NCI-H1436 (cell line): Measurements from ENCODE around the gene COL4A2.
A peak's percentile ranks its signal among the peaks of the same experiment; 100 is the strongest.

ENCODE experiments used
- DNase-seq: peaks from one replicate; lab custom pipeline; 2025; lab: John Stamatoyannopoulos, UW

Gene COL4A2

DNA sequence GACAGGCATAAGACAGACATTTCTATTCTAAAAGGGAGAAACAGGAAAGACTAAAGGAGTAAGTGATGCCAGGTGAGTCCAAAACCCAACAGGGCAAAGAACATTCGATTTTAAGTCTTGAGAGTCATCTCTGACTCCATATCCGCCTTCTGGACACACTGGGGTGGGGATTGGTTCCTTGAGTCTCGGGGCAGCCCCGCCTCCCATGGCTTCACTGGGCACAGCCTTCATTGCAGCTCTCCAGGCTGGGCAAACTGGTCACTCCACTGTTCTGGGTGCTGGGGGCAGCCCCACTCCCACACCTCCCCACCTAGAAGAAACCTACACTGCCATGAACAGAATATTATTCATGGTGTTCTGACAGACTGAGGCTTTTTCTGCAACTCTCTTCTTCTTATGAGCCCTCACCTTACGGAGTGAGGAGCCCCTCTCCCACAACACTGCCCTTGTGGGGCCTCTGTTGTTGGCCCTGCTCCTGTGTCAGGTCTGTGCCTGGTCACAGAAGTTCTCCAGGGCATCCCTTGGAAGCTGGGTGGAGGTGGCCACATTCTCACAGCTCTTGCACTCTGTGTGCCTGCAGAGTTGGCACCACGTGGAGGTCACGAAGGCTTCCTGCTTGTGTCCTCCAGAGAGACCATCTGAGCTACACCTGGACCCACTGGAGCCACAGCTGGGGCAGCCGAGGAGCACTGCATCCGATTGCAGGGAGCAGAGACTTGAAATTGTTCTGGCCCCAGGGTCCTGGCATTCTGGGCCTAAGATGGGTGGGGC lies 95.4 kb downstream of the COL4A2 start:
- no peak for DNase-seq

DNA sequence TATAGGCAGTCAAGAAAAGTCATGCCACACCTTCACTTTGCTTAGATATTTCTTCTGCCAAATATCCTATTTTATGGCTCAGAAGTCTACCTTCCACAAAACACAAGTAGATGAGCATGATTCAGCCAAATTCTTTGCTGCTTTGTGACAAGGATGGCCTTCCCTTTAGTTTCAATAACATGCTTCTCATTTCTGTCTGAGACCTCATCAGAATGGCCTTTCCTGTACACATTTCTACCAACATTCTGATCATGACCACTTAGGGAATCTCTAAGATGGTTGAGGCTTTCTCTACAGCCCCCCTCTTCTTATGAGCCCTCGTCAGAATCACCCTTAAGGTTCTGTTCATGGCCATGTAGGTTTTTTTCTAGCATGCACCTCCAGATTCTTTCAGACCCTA lies 96.2 kb downstream of the COL4A2 start:
- no peak for DNase-seq

DNA sequence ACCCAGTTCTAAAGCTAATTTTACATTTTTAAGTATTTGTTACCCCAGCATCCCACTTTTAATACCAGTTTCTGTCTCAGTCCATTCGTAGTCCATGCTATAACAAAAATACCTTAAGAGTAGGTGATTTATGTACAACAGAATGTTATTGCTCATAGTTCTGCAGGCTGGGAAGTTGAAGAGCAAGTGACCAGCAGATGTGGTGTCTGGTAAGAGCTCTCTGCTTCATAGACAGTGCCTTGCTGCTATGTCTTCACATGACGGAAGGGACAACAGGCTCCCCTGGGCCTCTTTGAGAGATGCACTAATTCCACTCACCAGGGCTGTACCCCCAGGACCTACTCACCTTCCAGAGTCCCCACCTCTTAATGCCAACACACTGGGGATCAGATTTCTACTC lies 96.6 kb downstream of the COL4A2 start:
- no peak for DNase-seq

DNA sequence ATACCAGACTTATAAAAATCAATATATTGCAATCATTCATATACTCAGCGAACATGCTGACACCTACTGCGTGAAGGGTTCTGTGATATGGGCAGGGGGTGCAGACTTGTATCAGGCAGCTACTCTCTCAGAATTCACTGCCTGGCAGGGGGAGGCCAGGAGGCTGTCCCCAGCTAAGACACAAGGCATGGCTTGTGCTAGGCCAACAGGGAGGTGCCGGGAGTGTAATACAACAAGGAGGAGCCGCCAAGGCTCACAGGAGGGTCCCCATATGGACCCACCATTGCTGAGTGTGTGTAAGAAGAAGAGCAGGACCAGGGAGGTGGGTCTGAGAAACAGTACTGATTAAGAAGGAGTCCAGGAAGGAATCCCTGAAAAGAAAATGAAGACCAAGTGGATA lies 97.2 kb downstream of the COL4A2 start:
- DNase-seq, result no peak

DNA sequence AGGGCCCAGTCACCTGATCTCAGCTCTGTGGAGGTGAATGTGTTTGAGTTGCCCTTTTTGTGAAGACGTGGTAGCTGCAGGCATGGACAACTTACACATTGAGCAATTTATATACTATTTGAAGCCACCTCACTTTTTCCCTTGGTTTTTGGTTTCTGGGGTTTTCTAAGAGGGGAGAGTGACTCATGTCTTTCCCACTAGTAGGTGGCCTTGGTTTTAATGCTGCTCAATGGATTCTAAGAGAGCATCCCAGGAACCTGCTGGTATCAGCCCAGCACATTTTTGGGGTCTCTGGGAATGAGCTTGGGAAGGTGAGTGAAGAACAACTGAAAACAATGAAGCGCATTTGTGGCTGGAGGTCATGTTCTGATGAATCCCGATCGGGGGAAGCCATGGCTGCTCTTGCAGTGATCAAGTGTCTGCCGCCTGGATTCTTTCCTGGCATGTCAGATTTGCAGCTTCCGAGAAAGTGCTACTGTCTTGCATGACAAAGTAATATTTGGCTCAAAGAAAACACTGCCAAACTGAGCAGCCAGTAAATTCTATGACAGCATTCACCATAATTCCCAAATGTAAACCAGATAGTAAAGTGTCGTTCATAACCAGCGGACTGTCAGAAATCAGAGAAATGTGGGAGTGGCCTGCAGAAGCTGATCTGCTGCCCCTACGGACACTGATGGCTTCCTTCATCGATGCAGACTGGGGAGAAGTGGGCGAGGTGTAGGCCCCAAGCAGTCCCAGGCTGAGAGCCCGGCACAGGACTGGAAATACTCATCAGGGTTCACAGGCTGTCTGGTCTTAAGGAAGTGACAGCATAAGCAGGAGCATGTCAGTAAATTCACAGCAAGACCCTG lies 98.7 kb downstream of the COL4A2 start:
- DNase-seq, result no peak

DNA sequence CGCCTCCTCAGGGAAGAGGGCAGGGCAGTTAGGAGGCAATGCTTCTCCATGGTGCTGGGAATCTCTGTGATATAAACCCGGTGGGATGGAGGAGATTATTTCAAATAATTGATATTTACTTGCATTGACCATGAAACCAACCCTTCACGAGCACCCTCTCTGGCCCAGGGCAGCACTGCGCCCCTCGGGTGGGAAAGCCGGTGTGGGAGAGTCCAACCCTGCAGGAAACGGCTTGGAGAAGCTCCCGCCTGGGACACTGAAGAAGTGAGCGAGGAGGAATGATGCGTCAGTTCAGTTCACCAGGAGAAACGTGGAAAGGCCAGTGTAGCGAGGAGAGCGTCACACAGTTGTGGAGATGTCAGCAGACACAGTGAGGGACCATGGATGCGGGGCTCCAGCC lies 99.9 kb downstream of the COL4A2 start:
- no peak for DNase-seq

DNA sequence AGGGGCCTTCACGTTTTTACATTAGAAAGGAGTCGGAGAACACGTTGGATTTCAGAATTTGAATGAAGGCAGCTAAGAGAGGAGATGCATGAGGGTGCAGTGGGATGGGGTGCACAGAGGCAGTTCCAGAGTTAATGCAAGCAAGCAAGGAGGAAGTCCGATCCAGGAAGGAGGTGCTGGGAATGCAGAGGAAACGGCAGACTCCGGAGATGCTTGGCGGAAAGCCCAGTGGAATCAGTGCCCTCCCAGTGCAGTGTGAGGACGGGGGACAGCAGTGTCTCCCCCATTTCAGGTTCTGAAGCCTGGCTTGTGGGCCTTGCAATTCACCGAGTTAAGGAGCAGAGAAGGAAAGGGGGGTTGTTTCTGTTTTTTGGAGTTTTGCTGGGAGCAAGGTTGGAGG lies 100.4 kb downstream of the COL4A2 start:
- DNase-seq, result no peak

DNA sequence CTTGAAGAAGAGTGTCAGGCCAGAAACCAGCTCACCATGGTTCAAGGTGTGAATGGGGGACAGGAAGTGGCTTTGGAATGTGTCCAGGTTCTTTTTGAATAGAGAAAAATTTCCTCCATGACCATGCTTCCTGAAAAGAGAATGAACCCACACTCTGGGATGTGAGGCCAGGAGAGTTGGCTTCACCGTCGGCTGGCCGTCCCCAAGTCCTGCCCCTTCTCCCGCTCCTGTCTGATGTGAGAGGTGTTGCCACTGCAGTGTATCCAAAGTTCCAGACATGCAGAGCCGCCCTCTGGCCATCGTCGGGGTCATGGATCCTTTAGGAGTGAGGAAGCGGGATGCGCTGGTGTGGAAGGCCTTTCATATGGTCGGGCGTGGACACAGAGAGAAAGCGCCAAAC lies 101.2 kb downstream of the COL4A2 start:
- no peak for DNase-seq

DNA sequence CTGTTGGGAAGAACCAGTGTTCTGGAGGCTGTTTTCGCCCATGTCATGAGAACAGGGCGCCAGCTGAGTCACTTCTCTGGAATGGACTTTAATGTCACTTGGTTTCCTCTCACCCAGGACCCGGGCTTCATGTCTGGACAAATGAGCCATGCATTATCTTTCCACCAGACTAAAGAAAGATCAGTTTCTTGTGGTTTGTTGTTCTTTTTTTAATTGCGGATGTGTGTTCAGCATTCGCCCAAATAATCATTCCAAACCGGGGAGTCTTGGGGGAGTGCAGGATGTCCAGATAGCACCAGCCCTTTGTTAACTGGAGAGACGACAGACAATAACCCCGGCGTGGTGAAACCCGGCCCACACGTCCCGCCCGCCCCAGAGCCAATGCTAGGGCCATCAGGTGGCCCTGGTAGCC lies 102.5 kb downstream of the COL4A2 start:
- DNase-seq, result no peak

DNA sequence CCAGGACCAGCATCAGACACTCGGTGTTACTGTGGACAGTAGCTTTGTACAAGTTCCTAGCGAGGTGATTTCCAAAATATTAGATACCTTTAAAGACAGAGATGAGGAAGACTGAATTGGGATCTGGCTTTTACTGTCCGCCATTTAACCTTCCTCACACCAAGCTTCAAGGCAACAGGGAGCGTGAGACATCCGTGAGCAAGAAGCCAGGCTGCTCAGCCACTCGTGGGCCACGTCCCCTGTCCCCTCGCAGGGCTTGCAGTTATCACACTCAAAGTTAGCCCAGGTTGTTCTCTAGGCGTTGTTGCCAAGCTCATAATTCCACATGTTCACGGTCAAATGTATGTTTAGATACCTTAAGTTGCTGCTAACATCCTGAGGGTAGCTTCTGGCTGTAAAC lies 102.9 kb downstream of the COL4A2 start:
- DNase-seq, result no peak

DNA sequence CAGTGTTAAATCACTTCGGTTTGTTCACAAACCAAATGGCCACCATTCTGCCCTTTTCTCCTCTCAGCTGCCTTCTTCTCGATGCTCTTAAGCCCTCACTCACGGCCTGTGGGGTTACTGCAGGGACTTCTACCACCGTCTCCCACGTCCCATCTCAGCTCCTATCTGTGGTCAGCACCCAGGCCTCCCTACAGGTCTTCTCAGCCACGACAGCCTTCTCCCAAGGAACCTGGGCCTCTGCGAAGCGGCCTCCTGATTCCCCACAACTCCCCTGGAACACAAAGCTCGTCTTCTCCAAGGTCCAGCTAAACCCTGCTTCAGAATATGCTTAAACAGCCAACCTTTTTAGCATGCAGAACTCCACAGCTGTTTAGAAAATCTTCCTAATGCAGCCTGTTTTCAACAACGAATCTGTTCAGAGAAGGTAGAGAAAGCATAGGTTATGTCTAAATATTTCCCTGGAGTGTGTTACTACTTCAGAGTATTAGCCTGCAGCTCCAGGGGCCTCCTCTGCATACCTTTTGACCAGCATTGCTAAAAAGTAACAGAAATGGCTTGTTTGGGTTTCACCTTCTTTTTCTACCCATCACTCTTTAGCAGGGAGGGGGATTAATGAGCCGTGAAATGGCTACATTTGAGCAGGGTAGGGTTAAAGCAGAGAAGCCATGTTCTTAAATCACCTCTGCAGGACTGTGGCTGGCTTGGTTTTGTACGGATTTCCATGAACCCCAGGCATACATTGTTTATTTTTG lies 104.0 kb downstream of the COL4A2 start:
- DNase-seq, result no peak

DNA sequence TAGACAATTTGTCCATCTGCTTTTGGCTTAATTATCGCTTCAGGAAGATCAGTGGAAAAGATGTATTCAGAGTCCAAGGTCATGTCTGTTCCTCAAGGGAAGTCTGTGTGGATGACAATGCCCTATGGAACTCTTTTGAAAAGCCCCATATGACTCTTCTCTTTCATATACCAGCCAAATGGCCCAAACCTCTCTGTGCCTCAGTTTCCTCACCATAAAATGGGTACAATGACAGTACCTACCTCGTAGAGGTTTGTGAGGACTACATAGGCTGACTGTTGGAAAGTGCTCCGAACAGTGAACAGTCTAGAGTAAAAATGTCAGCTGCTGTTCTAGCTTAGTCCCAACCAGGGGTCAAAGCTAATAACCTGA lies 104.6 kb downstream of the COL4A2 start:
- no peak for DNase-seq

DNA sequence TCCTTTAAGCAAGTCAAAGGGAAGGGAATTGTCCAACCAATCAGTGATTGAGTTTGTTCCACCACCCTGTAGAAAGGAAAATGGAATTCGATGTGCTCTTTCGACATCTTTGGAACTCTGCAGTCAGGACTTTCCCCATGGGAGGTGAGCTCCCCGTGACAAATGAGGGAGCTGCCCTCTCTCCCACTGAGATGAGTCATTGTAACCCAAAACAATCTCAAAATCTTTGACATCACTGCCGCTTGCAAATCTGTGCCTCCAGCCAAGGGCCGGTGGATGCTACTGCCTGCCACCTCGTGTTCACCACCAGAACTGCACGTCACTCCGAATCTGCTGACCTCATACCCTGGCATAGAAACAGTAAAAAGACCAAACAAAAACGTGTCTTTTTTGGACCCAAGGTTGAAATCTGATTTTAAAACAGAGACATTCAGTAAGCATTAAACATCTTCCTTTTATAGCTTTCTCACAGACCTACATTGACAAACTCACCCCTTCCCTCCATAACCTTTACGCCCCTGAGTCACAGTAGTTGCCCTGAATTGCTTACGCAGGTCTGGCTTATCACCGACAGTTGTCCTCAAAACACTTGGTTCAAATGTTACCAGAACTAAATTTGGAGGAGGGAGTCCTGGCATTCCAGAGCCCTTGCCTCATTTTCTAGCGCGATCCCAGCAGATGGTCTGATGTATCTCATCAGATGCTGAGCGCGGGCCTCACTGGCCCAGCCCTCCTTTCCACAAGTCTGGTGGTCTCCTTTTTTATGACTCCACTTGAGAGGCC lies 105.2 kb downstream of the COL4A2 start:
- peak; percentile 22 for DNase-seq

DNA sequence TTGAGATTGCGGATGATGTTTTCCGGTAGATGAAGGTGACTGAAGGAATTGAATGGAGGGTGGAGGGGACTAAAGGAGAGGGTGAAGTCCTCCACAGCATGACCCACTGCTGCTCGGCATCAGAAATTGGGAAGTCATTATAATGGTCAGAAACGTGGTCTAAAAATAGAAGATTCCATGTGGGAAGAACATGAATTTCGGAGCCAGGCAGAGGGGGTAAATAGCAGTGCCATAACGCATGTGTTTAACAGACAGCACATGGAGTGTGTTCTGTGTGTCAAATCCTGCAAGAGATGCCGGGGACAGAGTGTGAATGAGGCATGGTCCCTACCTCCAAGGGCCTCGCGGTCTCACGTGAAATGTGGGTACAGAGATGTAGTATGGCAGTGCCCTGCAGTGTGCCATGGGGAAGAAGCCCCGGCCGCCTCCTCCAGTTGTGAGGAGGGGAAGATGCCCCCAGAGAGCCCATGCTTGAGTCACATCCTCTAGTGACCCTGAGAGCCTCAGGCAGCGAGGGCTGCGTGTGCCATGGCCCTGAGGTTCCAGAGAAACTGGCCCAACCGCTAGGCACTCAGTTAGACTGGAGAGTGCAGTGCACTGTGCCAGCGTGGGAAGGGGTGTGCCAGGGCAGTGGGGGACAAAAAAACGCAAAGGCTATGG lies 106.1 kb downstream of the COL4A2 start:
- no peak for DNase-seq

DNA sequence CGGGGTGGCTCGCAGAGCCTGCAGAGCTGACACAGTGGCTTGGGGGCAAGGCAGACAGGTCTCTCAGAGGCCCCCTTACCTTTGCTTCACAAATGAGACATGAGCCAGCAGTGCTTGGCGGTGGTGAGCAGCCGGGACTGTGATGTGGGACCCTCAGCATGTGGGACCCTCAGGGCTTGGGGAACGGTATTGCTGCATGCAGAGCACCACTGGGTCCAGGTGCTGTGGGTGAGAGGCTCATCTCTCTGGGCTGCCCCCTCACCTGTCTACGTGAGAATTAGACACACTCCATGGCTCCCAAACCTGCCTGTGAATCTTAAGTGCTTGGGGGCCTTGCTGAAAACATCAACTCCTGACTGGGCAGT lies 106.6 kb downstream of the COL4A2 start:
- no peak for DNase-seq

DNA sequence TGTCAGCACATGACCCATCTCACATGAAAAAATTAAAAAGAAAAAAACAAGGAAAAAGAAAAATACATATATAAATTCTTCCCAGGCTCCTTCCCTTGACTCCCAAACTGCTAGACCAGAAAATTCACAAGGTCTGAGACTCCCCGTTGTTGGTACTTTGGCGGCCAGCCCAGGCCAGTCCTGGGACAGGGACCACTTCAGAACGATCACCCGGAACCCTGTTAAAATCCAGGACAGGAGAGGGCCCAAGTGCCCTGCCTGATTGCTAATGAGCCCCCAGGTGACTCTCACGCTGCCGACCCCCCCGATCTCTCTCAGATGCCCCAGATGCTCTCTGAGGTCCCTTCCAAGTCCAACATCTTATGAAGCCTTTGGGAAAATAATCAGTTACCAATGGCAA lies 107.2 kb downstream of the COL4A2 start:
- no peak for DNase-seq

DNA sequence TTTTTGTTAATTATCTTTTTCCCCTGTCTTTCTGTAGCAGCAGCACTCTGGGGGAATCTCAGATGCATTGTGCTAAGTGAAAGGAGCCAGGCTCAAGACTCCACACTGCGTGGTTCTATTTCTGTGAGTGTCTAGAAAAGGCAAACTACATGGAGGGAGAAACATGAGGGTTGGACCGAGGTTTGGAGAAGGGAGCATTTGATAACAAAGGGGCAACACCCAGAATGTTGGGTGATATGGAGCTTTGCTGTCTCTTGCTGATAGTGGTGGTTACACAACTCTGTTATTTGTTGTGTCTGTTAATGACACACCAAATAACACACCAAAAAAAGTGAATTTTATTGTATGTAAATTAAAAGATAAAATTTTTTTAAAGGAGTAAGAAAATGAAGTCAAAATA lies 107.8 kb downstream of the COL4A2 start:
- no peak for DNase-seq

DNA sequence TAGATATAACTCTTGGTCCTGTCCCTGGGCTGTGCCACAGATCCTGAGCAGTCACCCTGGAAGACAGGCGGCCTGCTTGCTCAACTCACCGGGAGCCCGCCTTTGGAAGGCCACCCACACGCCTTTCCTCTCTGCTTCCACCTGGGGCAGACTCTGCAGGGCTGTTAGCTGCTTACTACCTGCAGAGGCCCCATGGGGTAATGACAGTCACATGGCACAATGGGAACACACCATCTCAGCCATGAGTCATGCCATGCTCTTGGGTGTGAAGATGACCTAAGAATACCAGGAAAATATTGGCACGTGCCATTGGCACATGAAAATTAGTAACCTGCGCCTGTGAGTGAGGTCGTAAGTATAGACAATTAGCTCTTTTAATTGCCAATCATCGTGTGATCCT lies 108.6 kb downstream of the COL4A2 start:
- no peak for DNase-seq

DNA sequence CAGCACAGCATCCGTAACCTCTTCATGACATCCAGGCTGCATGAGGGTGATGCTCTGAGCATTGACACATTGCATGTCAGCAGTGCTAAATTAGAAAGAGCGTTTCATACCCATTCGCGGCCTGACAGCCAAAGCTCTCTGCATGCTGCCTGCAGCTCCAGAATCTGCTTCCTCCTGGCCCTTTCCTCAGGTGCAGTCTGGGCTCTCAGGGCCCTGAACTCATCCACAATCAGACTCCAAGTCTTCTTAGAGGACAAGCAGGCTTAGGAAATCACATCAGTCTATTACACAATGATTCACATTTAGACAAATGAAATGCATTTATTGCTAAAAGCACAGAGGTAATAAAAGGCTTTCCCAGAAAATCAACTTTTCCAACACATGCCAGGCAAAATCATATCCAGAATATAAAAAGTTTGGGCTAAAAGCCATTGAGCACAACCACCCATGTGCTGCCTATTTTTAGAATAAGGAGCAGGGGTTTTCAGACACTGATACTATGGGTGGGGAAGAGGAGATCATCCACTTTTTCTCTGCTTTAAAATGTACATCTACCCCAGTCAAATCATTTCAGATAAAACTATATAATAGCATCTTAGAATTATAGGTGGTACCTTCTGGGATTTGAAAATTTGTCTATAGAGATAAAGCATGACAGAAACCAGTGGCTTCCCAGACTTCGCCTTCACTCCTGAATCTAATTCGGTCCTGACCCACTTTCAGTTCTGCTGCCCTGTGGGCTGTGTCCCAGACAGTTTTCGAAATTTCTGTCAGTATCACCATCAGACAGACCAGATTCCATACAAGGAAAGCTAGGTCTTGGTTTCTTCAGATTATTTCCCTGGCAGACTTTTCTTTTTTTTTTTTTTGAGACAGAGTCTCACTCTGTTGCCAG lies 109.3 kb downstream of the COL4A2 start:
- DNase-seq, result no peak

DNA sequence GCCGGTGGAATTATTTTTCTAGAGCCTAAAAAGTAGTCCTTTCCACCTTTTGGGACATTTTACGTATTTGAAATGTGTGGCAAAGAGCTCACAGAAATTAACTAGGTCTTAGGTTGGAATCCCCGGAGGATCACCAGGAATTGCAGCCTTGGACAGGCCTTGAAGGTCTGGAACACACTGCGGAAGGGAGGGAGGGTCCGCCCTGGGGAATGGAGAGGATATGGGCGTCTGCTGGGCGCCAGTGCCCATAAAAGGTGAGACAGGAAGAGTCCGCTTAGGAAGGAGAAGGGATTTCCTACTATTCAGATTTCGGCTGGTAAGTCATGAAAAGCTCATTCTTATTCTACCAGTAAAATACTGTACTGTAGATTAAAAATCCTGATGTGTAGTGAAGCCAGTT lies 111.9 kb downstream of the COL4A2 start:
- no peak for DNase-seq

DNA sequence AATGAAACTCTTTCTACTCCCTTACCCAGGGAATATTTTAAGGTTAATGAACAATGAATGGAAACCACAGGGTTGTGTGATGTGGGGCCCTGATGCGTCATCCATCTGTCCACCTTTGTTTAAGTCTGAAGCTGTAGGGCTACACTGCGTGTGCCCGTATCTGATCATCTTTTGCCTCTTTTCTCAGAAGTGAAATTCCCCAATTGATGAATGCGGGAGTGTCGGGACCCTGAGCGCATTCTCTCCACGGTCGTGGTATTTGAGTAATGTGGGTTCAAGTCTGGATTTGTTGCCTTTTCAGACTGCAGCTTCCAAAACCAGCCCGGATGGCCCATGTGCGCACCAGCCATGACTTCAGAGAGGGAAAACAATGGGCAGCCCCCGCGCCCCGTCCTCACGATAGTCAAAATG lies 112.3 kb downstream of the COL4A2 start:
- no peak for DNase-seq
